Measurements from ENCODE around the gene ARHGAP23. TPM values are rescaled to one million over a fixed set of nuclear protein-coding genes. Genes with fewer than 3 reads are reported as not detected.

Gene ARHGAP23
- total and polyA plus RNA-seq, 4 donors = 18.3 to 91.7 (median 39.2) TPM

GRCh38 chr17:38430822-38431221, 2.6 kb downstream of the ARHGAP23 start:
- no peak overlapping the region for H3K27ac ChIP-seq (ENCODE audit: low read depth in 1 of 2, low read length in 1 of 2)
- H3K27me3 ChIP-seq (ENCODE audit: control insufficient read depth in 3 of 3, insufficient read depth in 3 of 3, low read length in 2 of 3) = no peaks in the 10 kb centered on the region
- H3K9ac ChIP-seq (ENCODE audit: insufficient read depth in 1 of 2, low read length in 2 of 2) = no peak overlapping the region

DNA sequence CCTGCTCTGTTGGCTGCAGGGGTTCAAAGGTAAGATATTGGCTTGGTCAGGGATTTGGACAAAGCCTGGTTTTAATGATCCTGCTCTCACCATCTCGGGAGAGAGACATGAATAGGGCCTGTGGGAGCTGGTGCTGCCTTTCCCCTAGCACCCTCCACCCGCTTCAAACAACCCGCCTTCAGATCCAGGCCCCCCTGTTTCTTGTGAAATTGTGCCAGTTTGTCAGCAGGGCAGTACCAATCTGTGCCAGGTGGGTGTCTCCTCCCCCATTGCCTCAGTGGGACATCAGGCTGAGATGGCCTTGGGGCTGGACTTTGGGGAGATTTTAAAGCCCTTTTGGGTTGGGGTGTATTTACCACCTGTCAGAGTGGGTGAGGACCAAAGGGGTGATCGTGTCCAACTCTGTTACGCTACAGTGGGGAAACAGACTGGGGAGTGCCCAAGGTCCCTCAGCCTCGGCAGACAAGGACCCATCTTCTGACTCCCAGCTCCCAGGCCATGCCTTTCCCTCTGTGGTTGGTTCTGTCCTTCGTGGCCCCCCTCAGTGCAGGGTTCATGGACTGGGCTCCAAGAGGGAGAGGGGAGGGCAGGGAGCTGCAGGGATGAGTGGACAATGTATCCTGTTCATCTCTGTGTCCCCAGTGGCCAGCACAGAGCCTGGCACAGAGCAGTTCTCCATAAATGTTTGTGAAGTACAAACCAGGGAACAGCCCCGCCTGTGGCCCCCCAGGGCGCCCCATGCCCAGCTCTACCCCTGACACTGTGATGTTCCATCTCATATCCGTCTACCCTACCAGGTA, 3.3 kb downstream of the ARHGAP23 start:
- ATAC-seq (ENCODE audit: insufficient read depth, low FRiP score) = no peak
- H3K36me3 ChIP-seq (ENCODE audit: control insufficient read depth in 4 of 4, insufficient read depth in 4 of 4, low read length in 4 of 4) = no peaks in the 10 kb centered on the region
- no peak overlapping the region for H3K27ac ChIP-seq (ENCODE audit: low read depth in 1 of 2, low read length in 1 of 2)
- no peaks in the 10 kb centered on the region for H3K27me3 ChIP-seq (ENCODE audit: control insufficient read depth in 3 of 3, insufficient read depth in 3 of 3, low read length in 2 of 3)
- WGBS, 2 donors = 89 to 90% methylated on average over 10 of the region's 10 CpGs
- no peak overlapping the region for H3K9ac ChIP-seq (ENCODE audit: insufficient read depth in 1 of 2, low read length in 2 of 2)
- H3K4me1 ChIP-seq (ENCODE audit: control insufficient read depth in 5 of 5, insufficient read depth in 5 of 5, low read length in 5 of 5) = peaks cover 4 to 30% (median 10%) of the 10 kb centered on the region in 5 donors
- H3K9me3 ChIP-seq (ENCODE audit: control insufficient read depth in 4 of 4, insufficient read depth in 3 of 4, low read length in 3 of 4) = no peaks in the 10 kb centered on the region
- no peak overlapping the region for H3K4me3 ChIP-seq
- DNase-seq = no peak
- no peak for TF ChIP-seq CTCF (IDR thresholded peaks at IDR 0.05; ENCODE audit: control extremely low read depth, extremely low read depth)

More at GRCh38 chr17:38430822-38431221, 2.6 kb downstream of the ARHGAP23 start:
- ATAC-seq (ENCODE audit: insufficient read depth, low FRiP score) = no peak
- WGBS, 2 donors = 88 to 98% methylated on average over 2 of the region's 2 CpGs
- no peak overlapping the region for H3K4me3 ChIP-seq
- H3K4me1 ChIP-seq (ENCODE audit: control insufficient read depth in 5 of 5, insufficient read depth in 5 of 5, low read length in 5 of 5) = peaks cover 4 to 30% (median 10%) of the 10 kb centered on the region in 5 donors
- H3K36me3 ChIP-seq (ENCODE audit: control insufficient read depth in 4 of 4, insufficient read depth in 4 of 4, low read length in 4 of 4) = no peaks in the 10 kb centered on the region
- TF ChIP-seq CTCF (IDR thresholded peaks at IDR 0.05; ENCODE audit: control extremely low read depth, extremely low read depth) = no peak
- no peaks in the 10 kb centered on the region for H3K9me3 ChIP-seq (ENCODE audit: control insufficient read depth in 4 of 4, insufficient read depth in 3 of 4, low read length in 3 of 4)
- DNase-seq = no peak

DNA sequence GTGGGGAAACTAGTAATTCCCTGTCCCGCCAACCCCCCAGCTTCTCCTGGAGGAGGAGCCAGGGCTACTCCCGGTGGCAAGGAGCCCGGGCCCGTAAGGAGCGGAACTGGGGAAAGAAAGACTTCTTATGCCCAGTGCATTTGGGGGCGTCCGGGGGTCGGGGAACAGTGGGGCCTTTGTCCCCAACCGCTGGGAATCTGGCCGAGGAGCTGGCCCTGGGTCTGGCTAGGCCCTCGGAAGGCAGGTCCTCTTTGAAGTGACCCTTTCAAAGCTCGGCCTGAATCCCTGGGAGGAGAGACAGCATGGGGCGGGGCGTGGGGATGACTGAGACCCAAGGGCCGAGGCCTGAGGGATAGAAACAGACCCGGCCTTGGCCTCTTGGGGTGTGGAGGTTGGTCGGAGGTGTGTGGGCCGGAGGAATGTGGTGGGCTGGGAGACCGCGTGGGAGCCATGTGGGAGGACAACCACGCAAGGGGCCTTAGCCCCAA, 6.0 kb downstream of the ARHGAP23 start:
- H3K9ac ChIP-seq (ENCODE audit: insufficient read depth in 1 of 2, low read length in 2 of 2) = no peak overlapping the region
- no peaks in the 10 kb centered on the region for H3K9me3 ChIP-seq (ENCODE audit: control insufficient read depth in 4 of 4, insufficient read depth in 3 of 4, low read length in 3 of 4)
- WGBS, 2 donors = 90 to 93% methylated on average over 21 of the region's 21 CpGs

More for the DNA sequence above, 6.0 kb downstream of the ARHGAP23 start:
- Histone ChIP-seq H3K36me3 (ENCODE audit: control insufficient read depth in 4 of 4, insufficient read depth in 4 of 4, low read length in 4 of 4) (no peaks in the 10 kb centered on the region), H3K27ac (ENCODE audit: low read depth in 1 of 2, low read length in 1 of 2) (no peak overlapping the region), H3K4me3 (no peak overlapping the region), H3K27me3 (ENCODE audit: control insufficient read depth in 3 of 3, insufficient read depth in 3 of 3, low read length in 2 of 3) (no peaks in the 10 kb centered on the region), H3K4me1 (ENCODE audit: control insufficient read depth in 5 of 5, insufficient read depth in 5 of 5, low read length in 5 of 5) (peaks cover 0 to 12% (median 4%) of the 10 kb centered on the region in 5 donors)
- no peak for ATAC-seq (ENCODE audit: insufficient read depth, low FRiP score)
- TF ChIP-seq CTCF (IDR thresholded peaks at IDR 0.05; ENCODE audit: control extremely low read depth, extremely low read depth) = no peak
- DNase-seq = no peak
